Panc1 (cell line): Measurements from ENCODE around the gene KIF2A. TPM values are rescaled to one million over a fixed set of nuclear protein-coding genes. Genes with fewer than 3 reads are reported as not detected.

Experiments used
- ATAC-seq: fragments of 200-7000 bp; cut with Tn5 transposase; 2 replicates; pipeline ENCODE4 v1.9.1; 2020; ENCODE audit warnings: mild to moderate bottlenecking, moderate library complexity
- BruUV-seq: library from RNA; stranded (reverse); fragments of 400-500 nt; replicated peaks from 2 replicates; lab custom pipeline; 2021; lab: Mats Ljungman, UMichigan
- CTCF ChIA-PET: fragments of 300-600 bp; sonication (Branson Sonifier 250); formaldehyde crosslinking; loops from one replicate; lab custom pipeline; 2022; ENCODE audit warnings: antibody characterized with exemption; lab: Charles Lee
- POLR2A ChIA-PET: fragments of 300-600 bp; sonication (Branson Sonifier 250); formaldehyde crosslinking; loops from one replicate; lab custom pipeline; 2022; ENCODE audit warnings: antibody characterized with exemption; lab: Charles Lee
- DNase-seq: peaks from one replicate; pipeline ENCODE4 v3.0.0-alpha.2; 2010; ENCODE audit warnings: low read depth, low spot score
- H3K27ac ChIP-seq: 2 replicates; pipeline ENCODE4 v1.5.1; 2011; ENCODE audit warnings: mild to moderate bottlenecking, low read length, inconsistent platforms
- H3K27me3 ChIP-seq: fragments of 200-500 bp; sonication (Bioruptor generic); 2 replicates; pipeline ENCODE4 v1.6.0; 2014; ENCODE audit warnings: low read length, inconsistent platforms; ENCODE audit not compliant: control insufficient read depth, insufficient read depth
- H3K36me3 ChIP-seq: fragments of 200-500 bp; sonication (Bioruptor generic); 2 replicates; pipeline ENCODE4 v1.5.1; 2014; ENCODE audit warnings: inconsistent platforms, mild to moderate bottlenecking, low read length, moderate library complexity; ENCODE audit not compliant: control insufficient read depth, insufficient read depth
- H3K4me1 ChIP-seq: 2 replicates; pipeline ENCODE4 v1.5.1; 2011; ENCODE audit warnings: inconsistent platforms, mild to moderate bottlenecking, low read length, moderate library complexity; ENCODE audit not compliant: control insufficient read depth, insufficient read depth
- H3K4me3 ChIP-seq, 2 experiments: 2 replicates each; pipeline ENCODE4 v1.5.1; 2011 to 2012; ENCODE audit warnings: low read depth in 2 of 2, low read length in 2 of 2, mild to moderate bottlenecking in 2 of 2, inconsistent platforms in 1 of 2, moderate library complexity in 1 of 2
- H3K9me3 ChIP-seq: fragments of 200-500 bp; sonication (Bioruptor generic); 2 replicates; pipeline ENCODE4 v1.5.1; 2014; ENCODE audit warnings: low read depth, mild to moderate bottlenecking, inconsistent platforms, low read length, moderate library complexity; ENCODE audit not compliant: control insufficient read depth, insufficient read depth
- POLR2AphosphoS5 ChIP-seq: IDR thresholded peaks from 2 replicates; pipeline ENCODE4 v1.6.1; 2012; ENCODE audit warnings: mild to moderate bottlenecking, low read depth, low read length, moderate library complexity
- SIN3A ChIP-seq: IDR thresholded peaks from 2 replicates; pipeline ENCODE4 v1.6.1; 2012; ENCODE audit warnings: low read depth, mild to moderate bottlenecking, low read length, moderate library complexity, borderline replicate concordance; ENCODE audit not compliant: insufficient read depth
- TCF7L2 ChIP-seq: IDR thresholded peaks from 2 replicates; pipeline ENCODE4 v1.6.1; 2011; ENCODE audit warnings: mild to moderate bottlenecking, low read depth, low read length, inconsistent platforms
- in situ Hi-C: cut with HindIII; loops from 2 replicates; pipeline ENCODE4 v1.10.0; 2016; ENCODE audit warnings: low sequenced_read_pairs, low pct_unique_long_range_greater_than_20kb
- intact Hi-C: fragments of 100-400 bp; cut with micrococcal nuclease; formaldehyde crosslinking; loops from one replicate; pipeline ENCODE4 v1.10.0; 2022; ENCODE audit not compliant: unreplicated experiment
- total RNA-seq: library from RNA; stranded (reverse); gene quantifications from one replicate; pipeline ENCODE4 v1.2.1, GENCODE V29; 2021; ENCODE audit not compliant: unreplicated experiment
- TF ChIP-seq, protein P1 (sequence below), 2 experiments: IDR thresholded peaks; 2 replicates each; pipeline ENCODE4 v1.6.1; 2011 to 2012; ENCODE audit warnings: low read depth in 2 of 2, control low read depth in 1 of 2, low read length in 1 of 2, mild to moderate bottlenecking in 1 of 2, moderate library complexity in 1 of 2; ENCODE audit not compliant: insufficient read depth in 1 of 2
- TF ChIP-seq, protein P2 (sequence below): fragments of 450-650 bp; IDR thresholded peaks from 2 replicates; pipeline ENCODE4 v1.5.1; 2017; ENCODE audit warnings: mild to moderate bottlenecking

Gene KIF2A
- total RNA-seq, 1 experiment from 2014 or later: 58.9 TPM

DNA sequence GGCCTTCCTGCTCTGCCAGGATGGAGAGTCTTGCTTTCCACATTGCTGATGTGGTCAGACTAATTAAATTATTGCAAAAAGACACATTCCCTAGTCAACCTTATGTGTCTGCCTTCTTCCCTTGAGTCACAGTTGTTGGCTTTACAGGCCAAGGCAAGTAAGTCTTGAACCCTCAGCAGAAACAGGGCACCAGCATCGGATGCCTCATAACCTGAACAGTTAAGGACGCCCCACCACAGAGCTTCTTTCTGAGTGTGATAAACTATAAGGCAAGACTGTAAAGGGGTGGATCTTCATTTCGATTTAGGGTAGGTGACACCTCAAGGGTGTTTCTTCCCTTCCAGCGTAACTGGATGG lies 670 bp upstream of the KIF2A start:
- H3K27ac ChIP-seq: peak overlapping the region; percentile 73
- H3K9me3 ChIP-seq: no peaks in the 10 kb centered on the region
- peak overlapping the region; percentile 89 to 94 for H3K4me3 ChIP-seq
- DNase-seq (no peak), ATAC-seq (no peak)
- CTCF ChIA-PET: no interaction called here
- peaks cover 13% of the 10 kb centered on the region for H3K4me1 ChIP-seq
- no peaks in the 10 kb centered on the region for H3K27me3 ChIP-seq
- BruUV-seq: TSS peak; percentile 86
- no peaks in the 10 kb centered on the region; the same call in 1 of the 2 replicates for H3K36me3 ChIP-seq
- intact Hi-C loops (no loop called here), in situ Hi-C loops (no loop called here)
- POLR2A ChIA-PET: no interaction called here
- TF ChIP-seq, protein P1, sequence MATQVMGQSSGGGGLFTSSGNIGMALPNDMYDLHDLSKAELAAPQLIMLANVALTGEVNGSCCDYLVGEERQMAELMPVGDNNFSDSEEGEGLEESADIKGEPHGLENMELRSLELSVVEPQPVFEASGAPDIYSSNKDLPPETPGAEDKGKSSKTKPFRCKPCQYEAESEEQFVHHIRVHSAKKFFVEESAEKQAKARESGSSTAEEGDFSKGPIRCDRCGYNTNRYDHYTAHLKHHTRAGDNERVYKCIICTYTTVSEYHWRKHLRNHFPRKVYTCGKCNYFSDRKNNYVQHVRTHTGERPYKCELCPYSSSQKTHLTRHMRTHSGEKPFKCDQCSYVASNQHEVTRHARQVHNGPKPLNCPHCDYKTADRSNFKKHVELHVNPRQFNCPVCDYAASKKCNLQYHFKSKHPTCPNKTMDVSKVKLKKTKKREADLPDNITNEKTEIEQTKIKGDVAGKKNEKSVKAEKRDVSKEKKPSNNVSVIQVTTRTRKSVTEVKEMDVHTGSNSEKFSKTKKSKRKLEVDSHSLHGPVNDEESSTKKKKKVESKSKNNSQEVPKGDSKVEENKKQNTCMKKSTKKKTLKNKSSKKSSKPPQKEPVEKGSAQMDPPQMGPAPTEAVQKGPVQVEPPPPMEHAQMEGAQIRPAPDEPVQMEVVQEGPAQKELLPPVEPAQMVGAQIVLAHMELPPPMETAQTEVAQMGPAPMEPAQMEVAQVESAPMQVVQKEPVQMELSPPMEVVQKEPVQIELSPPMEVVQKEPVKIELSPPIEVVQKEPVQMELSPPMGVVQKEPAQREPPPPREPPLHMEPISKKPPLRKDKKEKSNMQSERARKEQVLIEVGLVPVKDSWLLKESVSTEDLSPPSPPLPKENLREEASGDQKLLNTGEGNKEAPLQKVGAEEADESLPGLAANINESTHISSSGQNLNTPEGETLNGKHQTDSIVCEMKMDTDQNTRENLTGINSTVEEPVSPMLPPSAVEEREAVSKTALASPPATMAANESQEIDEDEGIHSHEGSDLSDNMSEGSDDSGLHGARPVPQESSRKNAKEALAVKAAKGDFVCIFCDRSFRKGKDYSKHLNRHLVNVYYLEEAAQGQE (IDR thresholded peaks at IDR 0.05; ENCODE audit: insufficient read depth in 1 of 2, low read depth in 2 of 2, low read length in 1 of 2): no peak
- TF ChIP-seq, protein P2, sequence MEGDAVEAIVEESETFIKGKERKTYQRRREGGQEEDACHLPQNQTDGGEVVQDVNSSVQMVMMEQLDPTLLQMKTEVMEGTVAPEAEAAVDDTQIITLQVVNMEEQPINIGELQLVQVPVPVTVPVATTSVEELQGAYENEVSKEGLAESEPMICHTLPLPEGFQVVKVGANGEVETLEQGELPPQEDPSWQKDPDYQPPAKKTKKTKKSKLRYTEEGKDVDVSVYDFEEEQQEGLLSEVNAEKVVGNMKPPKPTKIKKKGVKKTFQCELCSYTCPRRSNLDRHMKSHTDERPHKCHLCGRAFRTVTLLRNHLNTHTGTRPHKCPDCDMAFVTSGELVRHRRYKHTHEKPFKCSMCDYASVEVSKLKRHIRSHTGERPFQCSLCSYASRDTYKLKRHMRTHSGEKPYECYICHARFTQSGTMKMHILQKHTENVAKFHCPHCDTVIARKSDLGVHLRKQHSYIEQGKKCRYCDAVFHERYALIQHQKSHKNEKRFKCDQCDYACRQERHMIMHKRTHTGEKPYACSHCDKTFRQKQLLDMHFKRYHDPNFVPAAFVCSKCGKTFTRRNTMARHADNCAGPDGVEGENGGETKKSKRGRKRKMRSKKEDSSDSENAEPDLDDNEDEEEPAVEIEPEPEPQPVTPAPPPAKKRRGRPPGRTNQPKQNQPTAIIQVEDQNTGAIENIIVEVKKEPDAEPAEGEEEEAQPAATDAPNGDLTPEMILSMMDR: no peak
- TF ChIP-seq TCF7L2 (no peak), POLR2AphosphoS5 (no peak), SIN3A (no peak)

DNA sequence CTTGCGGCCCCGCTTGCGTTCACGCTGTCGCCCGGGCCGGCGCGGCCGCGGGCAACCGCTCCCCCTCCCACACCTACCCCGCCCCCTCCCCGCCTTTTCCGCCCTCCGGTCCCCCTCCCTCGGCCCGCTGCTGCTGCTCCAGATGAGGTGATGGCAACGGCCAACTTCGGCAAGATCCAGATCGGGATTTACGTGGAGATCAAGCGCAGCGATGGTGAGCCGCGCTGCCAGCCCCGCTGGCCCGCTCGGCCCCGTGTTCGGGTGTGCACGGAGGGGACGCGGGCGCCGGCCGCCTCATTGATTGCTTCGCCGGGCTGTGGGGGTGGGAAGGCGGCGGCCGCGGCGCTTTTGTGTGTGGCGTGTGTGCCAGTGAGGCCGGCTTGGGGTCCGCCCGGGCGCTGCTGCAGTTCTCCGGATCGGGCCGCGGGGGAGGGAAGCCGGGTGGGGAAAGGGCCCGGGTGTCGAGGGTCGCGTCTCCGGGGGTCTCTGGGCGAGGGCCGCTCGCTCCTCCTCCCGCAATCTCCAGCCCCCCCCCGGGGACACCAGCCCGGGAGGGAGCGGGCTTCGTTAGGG lies 403 bp downstream of the KIF2A start:
- H3K4me3 ChIP-seq: peak overlapping the region; percentile 89 to 94
- DNase-seq: no peak
- no peaks in the 10 kb centered on the region for H3K27me3 ChIP-seq
- ATAC-seq: peak; percentile 77
- intact Hi-C loops: no loop called here
- H3K27ac ChIP-seq: peak overlapping the region; percentile 90
- H3K4me1 ChIP-seq: peaks cover 13% of the 10 kb centered on the region
- ChIA-PET POLR2A (no interaction called here), CTCF (interaction anchor here (0.6 kb wide), 1 partner anchor 45 kb away, joined by 8 read pairs; no protein-coding TSS in a partner anchor)
- H3K9me3 ChIP-seq: no peaks in the 10 kb centered on the region
- BruUV-seq: no TSS peak
- no peaks in the 10 kb centered on the region; the same call in 1 of the 2 replicates for H3K36me3 ChIP-seq
- in situ Hi-C loops: no loop called here
- TF ChIP-seq, protein P2: no peak
- peak; percentile 24; the same call in 1 of the 2 replicates for TF ChIP-seq SIN3A
